H4 (cell line): ENCODE measurements around the gene IL1RAPL2. TPM values are rescaled to one million over a fixed set of nuclear protein-coding genes. Genes with fewer than 3 reads are reported as not detected.
"Not testable (repeated sequence)": the region's sequence is repeated elsewhere in the genome, so short reads cannot be mapped to it uniquely, and the experiment has no call there.

ENCODE experiments used
- DNase-seq: peaks from one replicate; pipeline ENCODE4 v3.0.0-alpha.2; 2015; ENCODE audit warnings: low spot score
- total RNA-seq: library from RNA; depleted of rRNA; stranded (reverse); fragments of >200 nt; shearing (Covaris generic); gene quantifications from 2 replicates; pipeline ENCODE4 v1.2.3, GENCODE V29; 2014

The IL1RAPL2 gene
- total RNA-seq, 1 experiment from 2014 or later, result 0.23 TPM

GRCh38 chrX:105608745-105609144 is 1042.7 kb downstream of the IL1RAPL2 start:
- peak; percentile 22 for DNase-seq

DNA sequence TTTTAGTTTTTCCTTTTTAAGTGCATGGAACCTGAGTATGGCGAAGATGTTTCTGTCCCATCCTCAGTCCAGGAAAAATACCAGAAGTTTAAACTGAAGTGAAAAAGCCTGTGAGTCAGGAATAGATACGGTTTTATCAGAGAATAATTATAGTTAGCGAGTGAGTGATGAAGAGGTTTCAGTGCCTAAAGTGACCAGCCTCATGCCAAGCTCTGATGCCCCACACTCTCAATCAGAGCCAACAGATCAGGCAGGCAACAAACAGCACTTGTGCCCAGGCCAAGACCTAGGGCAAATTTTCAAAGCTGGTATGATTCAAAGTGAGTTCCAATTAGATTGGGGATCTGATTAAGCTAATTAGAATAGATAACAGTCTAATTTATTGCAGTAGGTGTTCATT is 1043.5 kb downstream of the IL1RAPL2 start:
- no peak for DNase-seq

- DNase-seq, result peak; percentile 39
These were observed 1044.4 kb downstream of the IL1RAPL2 start for GRCh38 chrX:105610411-105610810.

GRCh38 chrX:105618393-105619101 is 1052.5 kb downstream of the IL1RAPL2 start:
- no peak for DNase-seq

DNA sequence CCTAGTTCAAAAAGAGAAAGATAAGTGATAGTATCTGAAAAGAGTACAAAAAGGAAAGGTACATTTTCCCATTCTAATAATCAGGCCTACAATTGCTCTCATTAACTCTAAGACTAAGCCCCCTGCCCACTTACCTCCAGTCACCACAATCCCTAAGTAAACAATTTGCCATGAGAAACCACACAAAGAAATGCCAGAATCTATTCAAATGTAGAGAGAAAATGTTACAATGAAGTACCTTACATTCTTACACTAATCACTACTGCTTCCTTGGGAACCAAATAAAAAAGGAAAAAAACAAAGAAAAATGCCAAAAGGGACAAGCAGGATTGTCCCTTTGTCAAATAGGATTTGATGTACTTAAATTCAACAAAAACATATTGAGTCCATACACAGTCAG is 1068.2 kb downstream of the IL1RAPL2 start:
- DNase-seq, result no peak

DNA sequence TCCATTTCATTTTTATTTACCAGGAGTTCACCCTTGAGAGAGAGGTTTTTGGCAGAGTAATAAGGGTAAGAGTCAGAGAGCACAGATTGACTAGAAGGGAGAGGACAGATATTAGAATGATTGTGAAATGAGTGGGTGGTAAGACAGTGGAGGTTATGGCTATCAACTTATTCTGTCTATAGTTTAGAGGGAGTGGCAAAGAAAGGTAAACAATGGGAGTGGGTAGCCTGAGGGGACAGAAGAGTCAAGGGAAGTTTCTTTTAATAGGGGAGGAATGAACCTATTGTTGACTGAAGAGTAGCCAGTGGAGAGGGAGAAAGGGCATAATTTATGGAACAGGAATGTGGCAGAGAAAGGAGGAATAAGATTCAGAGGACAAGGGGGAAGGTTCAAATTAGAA is 1069.8 kb downstream of the IL1RAPL2 start:
- DNase-seq, result no peak

DNA sequence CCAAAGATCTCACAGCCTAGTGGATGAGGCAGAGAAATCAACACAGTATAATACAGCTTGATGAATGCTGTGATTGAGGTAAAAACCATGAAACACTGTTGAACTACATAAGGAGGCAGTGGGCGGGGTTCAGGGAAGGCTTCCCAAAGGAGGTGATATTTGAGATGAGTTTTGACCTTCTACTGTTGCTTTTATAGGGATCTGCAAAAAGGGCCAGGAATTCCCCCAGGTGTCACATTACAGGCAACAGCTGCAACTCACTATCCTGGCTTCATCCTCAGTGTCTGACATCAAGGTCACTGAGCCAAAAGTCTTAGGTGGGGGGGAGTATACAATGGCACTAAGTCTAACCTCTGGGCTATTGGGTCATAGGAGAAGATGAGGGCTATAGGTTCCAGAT is 1070.7 kb downstream of the IL1RAPL2 start:
- no peak for DNase-seq

DNA sequence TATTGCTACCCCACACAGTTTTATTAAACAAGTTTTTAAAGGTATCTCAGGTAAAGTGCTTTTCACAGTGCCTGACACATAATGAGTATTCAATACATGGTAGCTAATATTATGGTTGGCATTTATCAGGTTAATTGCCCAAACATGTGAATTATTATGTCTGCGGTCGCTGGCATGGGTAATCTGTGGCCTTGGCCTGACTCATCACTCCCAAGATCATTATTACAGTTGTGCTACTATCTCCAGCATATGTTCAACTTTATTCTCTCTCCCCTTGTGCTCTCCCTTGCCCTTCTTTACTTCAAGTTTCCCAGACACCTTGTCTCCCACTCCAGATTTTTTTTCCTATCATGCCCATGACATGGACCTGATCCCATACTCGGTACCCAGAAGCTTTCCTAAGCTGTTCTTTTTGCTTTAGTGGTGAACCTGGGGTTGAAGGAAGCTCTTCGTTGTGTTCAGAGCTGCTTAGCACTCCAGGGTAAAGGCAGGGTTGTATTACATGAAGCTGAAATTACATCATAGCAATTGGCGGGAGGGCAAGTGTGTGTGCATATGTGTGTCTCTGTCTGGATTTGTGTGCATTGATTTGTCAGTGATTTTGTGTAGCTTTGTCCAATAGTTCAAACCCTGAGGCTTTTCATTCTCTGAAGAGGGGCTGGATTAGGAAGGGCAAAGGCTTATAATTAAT is 1079.8 kb downstream of the IL1RAPL2 start:
- no peak for DNase-seq

- no peak for DNase-seq
These were observed 1080.8 kb downstream of the IL1RAPL2 start for GRCh38 chrX:105646592-105647372.

GRCh38 chrX:105647749-105648148 is 1081.8 kb downstream of the IL1RAPL2 start:
- no peak for DNase-seq

- no peak for DNase-seq
These were observed 1082.7 kb downstream of the IL1RAPL2 start for GRCh38 chrX:105648732-105649131.

GRCh38 chrX:105650577-105650976 is 1084.6 kb downstream of the IL1RAPL2 start:
- no peak for DNase-seq

DNA sequence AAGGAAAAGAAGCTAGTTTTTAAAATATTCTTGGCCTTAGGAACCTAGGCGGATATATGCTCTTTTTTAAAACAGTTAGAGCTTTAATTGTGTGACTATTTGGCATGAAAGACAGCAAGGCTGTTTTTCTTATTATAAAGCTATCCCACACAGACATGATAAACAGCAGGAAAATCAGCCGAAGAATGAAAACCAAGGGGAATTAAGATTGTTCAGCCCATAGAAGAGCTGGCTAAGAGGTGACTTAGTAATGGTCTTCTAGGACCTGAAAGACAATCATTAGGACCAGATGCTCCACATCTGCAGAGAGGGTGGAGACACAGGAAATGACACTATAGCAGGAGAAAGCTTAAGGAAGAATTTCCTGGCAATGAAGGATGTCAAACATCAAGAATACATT is 1085.0 kb downstream of the IL1RAPL2 start:
- no peak for DNase-seq

GRCh38 chrX:105653891-105654290 is 1087.9 kb downstream of the IL1RAPL2 start:
- DNase-seq, result no peak

DNA sequence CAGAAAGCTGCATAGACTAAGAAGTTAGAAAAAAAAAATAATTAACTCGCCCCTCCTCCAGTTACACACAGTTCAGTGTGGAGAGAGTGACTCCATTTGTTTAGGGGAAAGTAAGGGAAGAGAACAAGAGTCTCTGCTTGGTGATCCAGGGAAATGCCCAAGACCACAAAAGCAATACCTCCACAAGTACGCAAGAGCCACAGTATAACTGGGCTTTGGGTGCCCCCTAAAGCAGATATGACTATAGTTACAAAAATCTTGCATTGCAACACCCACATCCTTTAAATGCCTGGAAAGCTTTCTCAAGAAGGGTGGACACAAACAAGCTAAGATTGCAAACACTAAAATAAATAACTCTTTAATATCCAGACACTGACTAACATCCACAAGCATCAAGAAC is 1092.1 kb downstream of the IL1RAPL2 start:
- DNase-seq, result peak; percentile 11

DNA sequence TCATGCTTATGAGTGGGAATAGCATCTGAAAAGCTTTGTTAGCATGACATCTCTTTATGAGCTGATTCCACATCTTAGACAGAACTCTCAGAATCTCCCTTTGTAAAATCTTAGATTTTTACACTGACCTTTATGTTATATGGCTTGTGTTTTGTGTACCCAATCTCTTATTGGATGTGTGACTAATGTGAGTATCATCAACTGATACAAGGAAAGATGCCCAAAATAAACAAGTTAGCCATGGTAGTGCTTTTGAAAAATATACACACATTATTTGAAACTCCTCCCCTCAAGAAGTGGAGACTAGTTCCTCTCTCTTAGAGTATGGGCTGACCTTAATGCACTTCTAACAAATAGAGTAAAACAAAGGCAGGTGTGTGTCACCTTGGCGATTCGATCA is 1096.2 kb downstream of the IL1RAPL2 start:
- no peak for DNase-seq

- DNase-seq, result no peak
These were observed 1098.2 kb downstream of the IL1RAPL2 start for GRCh38 chrX:105664243-105664642.

DNA sequence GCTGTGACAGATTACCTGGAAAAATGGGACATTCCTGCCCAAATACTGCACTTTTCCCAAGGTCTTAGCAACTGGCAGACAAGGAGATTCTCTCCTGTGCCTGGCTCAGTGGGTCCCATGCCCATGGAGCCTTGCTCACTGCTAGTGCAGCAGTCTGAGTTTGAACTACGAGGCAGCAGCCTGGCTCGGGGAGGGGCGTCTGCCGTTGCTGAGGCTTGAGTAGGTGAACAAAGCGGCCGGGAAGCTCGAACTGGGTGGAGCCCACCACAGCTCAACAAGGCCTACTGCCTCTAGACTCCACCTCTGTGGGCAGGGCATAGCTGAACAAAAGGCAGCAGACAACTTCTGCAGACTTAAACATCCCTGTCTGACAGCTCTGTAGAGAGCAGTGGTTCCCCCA is 1118.3 kb downstream of the IL1RAPL2 start:
- DNase-seq, result not testable (repeated sequence)

DNA sequence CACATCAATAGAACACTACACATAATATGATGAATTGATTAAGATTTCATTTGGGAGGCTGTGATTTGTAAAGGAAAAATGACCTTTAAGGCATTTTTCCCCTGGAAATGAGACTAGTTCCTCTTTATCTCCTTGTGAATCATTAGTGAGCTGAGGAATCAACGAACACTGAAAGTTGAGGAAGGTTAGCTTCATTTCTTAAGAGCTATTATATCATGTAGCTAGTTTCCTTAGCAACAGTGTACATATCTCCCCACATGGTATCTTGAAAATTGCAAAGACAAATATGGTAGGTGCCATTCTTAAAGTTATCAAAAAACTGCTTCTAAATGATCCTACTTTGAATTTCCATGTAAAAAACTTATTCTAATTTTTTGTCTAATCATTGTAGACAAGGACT is 1128.8 kb downstream of the IL1RAPL2 start:
- no peak for DNase-seq

DNA sequence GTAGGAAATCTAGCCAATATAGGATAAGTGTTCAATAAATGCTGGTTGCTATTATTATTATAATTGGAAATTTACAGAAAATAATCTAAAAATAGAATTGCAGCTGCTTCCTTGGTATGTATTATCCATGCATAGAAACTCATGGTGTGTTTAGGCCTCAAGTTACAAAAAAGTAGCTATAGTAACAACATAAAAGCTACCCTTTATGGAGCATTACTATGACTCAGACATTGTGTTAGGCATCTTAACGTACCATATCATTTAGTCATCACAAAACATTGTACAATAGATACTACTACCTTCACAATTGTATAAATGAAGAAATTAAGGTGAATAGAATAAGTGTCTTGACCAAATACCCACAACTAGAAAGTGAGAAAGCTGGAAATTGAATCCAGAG is 1129.5 kb downstream of the IL1RAPL2 start:
- peak; percentile 4 for DNase-seq

DNA sequence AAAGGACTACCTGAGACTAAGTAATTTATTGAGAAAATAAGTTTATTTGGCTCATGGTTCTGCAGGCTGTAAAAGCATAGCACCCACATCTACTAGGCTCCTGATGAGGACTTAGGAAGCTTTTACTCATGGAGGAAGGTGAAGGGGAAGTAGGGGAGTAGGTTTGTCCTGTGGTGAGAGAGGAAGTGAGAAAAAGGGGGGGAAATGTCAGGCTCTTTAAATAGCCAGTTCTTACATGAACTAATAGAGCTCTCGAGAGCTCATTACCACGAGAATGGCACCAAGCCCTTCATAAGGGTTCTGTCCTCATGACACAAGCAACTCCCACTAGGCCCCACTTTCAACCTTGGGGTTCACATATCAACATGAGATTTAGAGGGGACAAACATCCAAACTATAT is 1130.9 kb downstream of the IL1RAPL2 start:
- DNase-seq, result no peak

DNA sequence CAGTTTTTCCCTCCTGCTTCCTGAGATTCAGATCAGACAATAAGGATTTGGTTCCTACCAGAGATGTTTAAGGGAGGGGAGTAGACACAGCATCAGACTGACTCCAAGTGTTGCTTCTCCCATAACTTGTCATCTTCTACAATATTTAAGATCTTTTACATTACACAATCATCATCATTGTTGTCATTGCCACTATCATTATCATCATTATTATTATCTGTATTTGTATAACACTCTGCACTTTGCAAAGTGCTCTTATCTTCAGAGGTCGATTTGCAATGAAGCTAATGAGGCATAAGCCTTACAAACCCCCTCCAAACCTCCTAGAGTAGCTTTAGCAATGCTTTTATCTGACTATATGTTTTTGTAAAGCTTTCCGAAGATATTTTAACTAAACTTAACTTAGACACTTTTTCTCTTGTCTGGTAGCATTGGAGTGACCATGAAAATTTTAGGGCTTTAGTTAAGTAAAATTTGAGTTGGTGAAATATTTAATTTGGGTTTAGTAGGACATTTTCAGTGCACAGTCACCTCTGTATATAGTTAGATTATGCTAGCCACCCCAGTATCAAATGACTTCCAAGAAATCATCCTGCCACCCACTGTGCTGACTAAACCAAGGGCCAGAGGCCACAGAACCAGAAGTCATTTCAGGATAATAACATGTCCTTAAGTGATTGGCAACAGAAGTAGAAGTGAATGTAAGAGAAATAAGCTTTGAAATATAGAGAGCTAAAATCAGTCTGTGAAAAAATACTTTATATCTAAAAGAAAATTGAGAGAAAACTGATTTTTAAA is 1132.2 kb downstream of the IL1RAPL2 start:
- DNase-seq, result peak; percentile 28
